Mesenteric fat pad (tissue), 1 donor: ENCODE results near the gene PNPLA6. TPM values are rescaled to one million over a fixed set of nuclear protein-coding genes. Genes with fewer than 3 reads are reported as not detected.

Source experiments
- DNase-seq: peaks from one replicate; pipeline ENCODE4 v3.0.0-alpha.2; 2020; ENCODE audit warnings: low spot score
- total RNA-seq: library from RNA; stranded (reverse); fragmentation: NEBNext Ultra II Directional; extraction: Animal tissue kit (Norgen Biotek cat#: 25700); gene quantifications from one replicate; pipeline ENCODE4 v1.2.1, GENCODE V29; 2021
- donor health status: DM: yes; HTN: yes; CAD: no.

Gene PNPLA6
- total RNA-seq, 1 donor from 2014 or later = 84.8 TPM

DNA sequence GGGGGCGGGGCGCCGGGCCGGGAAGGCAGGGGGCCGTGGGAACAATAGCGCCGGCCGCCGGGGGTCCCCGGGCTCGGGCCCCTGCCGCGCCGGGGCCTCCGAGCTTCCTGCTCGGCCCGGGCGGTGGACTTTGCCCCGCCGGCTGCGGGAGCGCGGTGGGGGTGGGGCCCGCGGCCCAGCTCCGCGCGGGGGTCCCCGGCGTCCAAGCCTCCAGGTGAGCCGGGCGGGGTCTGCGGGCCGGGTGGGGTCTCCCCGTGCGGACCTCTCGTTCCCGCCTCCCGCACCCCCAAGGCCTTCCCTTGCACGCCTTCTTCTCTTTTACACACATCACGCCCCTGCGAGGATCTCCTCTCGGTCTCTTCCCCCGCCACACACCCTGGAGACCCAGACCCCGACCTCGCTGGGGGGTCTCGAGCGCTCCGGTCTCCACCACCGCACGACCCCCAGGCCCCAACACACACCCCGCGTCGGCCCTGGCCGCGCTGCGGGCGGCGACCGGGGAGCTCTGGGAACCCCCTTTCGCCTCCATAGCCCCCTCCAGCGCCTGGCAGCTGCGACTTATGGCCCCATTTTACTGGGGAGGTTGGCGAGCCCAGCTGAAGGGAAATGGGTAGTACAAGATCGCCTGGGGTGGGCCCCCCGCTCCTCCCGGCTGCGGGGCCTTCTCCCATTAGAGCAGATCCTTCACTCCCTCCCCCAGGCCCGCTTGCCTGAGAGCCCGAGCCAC is 60.9 kb downstream of the PNPLA6 start:
- no peak for DNase-seq

DNA sequence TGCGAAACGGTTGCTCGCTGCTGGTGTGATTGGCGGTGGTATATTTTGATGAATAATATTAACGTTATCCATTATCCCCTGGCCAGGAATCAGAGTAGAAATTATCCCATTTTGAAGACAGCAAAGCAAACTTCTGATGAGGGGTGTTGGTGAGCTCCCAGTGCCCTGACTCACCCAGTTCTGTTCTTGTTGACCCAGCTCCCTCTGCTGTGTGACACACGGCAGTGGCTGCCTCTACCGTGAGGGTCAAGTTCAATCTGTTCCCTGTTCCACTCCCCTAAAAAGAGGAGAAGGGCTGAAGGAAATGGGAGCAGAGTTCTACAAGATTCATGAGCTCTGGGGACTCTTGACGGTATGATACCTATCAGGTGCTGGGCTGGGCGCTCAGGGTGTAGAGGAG is 62.2 kb downstream of the PNPLA6 start:
- DNase-seq = no peak

DNA sequence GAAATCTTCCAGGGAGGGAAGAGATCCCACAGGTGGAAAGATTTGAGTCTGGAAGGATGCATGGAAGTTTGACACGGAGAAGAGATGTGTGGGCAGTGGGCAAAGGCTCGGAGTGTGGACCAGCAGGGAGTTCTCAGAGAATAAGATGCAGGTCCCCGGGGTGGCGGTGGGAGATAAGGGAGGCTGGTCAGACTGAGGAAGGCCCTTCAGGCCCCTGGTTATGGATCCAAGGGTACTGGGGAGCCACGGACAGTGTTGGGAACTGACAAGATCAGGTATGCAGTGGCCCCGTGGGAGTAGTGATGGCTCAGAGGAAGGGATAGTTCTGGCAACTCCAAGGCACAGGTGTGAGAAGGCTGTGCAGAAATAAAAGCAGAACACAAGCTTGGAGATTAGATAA is 62.7 kb downstream of the PNPLA6 start:
- no peak for DNase-seq

DNA sequence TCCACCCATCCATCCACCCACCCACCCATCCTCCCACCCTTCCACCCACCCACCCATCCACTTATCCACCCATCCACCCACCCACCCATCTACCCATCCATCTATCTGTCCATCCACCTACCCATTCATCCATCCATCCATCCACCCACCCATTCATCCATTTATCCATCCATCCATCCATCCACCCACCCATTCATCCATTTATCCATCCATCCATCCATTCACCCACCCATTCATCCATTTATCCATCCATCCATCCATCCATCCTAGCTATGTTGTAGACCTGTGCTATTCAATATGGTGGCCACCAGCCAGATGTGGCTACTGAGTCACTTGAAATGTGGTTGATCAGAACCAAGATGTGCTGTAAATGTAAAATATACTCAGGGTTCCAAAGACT is 65.2 kb downstream of the PNPLA6 start:
- no peak for DNase-seq

DNA sequence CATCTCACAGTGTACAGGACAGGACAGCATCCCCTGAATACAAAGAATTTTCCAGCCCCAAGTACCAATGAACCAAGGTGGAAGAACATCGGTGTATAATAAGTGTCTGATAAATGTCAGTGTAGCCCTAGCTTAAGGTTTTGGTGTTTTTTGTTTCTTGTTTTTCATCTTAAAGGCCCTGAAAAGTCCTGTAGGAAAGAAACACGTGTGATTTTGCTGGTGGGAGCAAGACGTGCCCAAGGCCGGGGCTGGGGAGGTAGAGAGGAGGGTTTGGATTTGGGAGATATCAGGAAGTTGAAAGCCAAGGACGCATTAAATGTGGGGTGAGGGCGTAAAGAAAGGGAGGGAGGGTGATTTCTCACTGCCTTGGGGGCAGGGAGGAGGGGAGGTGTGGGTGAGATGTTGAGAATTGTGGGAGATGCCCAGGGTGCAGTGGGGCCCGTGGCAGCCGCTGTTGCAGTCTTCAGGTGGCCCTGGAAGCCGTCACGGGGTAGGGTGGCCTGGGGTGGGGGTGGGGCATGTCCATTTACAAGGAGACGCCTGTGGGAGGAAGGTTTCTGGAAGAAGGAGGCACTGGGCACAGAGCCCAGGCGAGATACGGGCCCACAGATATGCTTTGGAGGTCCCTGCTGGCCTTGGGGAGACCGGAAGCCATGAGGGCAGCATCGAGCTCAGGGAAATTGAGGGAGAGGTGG is 66.9 kb downstream of the PNPLA6 start:
- no peak for DNase-seq

DNA sequence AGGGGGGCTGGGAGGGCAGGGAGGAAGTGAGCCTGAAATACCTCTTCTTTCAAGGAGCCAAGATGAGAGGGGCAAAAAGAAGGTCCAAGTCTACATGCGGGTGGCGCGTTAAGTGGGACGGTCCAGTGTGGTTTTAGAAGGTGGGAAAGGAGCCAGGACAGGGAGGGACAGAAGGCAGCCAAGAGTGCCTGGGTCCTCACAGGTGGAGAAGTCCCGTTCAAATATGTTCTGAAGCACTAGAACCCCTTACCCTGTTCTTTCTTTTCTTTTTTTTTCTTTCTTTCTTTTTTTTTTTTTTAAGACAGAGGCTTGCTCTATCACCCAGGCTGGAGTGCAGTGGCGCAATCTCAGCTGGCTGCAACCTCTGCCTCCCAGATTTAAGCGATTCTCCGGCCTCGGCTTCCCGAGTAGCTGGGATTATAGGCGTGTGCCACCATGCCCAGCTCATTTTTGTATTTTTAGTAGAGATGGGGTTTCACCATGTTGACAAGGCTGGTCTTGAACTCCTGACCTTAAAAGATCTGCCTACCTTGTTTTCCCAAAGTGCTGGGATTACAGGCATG is 67.5 kb downstream of the PNPLA6 start:
- no peak for DNase-seq

DNA sequence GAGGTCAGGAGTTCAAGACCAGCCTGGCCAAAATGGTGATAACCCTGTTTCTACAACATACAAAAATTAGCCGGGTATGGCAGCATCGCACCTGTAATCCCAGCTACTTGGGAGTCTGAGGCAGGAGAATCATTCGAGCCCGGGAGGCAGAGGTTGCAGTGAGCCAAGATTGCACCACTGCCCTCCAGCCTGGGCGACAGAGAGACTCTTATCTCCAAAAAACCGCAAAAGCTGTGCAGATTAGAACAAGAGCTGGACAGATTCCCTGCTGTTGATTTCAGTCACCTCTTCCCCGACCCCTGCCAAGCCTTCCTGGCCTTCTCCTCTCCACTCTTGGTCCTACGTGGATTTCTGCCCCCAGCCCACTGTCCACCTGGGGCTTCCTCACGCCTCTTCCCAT is 68.4 kb downstream of the PNPLA6 start:
- no peak for DNase-seq

DNA sequence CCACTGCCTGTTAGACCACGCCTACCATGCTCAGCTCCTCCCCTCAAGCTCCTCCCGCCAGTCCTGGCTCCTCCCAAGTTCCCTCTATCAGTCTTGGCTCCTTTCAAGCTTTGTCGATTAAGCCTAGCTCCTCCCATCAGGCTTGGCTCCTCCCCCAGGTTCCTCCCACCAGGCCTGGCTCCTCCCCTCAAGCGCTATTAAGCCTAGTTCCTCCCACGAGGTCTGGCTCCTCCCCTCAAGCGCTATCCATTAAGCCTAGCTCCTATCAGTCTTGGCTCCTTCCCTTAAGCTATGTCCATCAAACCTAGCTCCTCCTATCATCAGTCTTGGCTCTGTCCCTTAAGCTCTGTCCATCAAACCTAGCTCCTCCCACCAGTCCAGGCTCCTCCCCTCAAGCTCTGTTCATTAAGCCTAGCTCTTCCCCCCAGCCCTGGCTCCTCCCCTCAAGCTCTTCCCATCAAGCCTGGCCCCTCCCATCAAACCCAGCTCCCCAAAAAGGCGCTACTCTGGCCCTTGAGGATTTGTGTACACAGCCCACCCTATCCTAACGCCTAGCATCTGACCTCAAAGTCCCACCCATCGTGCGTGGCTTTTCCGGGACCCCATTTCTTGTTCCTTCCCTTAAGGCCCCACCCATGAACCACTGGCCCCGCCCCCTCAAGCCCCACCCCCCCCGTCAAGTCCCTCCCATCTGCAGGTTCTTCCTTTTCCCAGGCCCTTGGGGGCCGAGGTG is 70.1 kb downstream of the PNPLA6 start:
- no peak for DNase-seq

DNA sequence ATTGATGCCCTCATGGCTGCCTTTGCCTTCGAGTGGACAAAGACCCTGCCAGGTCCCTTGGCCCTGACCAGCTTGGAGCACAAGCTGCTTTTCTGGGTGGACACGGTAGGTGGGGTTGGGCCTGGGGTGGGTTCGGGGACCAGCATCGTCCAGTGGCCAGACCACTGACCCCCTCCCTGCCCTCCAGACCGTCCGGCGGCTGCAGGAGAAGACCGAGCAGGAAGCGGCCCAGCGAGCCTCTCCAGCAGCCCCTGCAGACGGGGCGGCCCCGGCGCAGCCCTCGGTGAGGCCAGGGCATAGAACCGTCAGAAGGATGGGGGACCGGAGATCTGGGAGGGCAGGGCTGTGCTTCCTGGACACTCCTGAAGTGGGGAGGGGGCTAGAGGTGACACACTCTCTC is 70.8 kb downstream of the PNPLA6 start:
- DNase-seq = no peak

DNA sequence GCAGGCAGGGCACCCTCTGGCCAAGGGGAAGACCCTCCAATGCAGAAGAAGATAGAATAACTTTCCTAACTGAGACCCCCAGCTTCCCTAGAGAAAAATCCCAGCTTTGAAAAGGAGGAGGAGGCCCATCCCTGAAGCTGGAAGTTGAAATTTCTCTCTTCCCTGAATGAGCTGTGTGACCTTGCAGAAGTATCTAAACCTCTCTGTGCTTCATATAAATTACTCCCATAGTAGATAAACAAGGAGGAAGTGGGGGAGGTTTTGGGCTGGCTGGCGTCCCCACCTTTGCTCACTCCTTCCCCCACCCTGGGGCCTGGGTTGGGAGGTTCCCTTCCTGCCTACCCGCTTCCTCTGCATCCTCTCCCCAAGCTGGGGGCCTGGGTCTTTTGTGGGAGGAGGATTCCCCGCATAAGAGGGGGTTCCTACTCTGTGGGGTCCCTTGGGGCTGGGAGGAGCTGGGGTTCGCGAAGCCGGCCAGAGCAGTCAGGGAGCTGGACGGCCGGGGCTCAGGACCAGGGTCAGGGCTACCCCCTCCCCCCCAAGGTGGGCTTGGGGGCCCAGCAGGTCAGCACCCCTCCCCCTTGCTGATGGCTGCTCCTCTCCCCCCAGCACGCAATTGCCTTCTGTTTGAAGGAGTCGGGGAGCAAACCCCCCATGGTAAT is 71.8 kb downstream of the PNPLA6 start:
- no peak for DNase-seq

DNA sequence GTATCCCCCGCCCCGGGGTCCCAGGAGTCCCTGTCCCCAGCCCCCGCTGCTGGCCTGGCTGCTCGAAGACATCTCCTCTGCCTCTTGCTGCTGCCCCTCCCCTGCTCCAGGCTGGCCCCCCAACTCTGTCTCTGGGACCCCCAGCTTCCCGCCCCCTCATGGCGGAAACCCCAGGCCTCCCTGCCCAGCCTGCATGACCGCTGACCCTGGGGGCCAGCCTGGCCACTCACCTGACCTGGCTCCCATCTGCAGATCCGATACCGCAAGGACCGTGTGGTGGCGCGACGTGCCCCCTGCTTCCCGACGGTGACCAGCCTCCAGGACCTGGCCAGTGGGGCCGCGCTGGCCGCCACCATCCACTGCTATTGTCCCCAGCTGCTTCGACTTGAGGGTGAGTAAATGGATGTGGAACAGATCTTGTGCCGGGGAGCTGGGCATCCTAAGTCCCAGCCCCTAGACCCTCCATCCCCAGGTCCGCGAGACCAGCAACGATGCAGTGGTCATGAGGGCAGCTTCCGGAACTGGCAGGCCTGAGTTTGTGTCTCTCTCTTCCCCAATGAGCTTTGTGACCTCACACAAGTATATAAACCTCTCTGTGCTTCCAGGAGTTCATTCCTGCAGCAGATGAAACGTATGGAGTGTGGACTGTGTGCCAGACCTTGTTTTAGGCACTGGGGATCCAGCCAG is 72.5 kb downstream of the PNPLA6 start:
- DNase-seq = no peak

DNA sequence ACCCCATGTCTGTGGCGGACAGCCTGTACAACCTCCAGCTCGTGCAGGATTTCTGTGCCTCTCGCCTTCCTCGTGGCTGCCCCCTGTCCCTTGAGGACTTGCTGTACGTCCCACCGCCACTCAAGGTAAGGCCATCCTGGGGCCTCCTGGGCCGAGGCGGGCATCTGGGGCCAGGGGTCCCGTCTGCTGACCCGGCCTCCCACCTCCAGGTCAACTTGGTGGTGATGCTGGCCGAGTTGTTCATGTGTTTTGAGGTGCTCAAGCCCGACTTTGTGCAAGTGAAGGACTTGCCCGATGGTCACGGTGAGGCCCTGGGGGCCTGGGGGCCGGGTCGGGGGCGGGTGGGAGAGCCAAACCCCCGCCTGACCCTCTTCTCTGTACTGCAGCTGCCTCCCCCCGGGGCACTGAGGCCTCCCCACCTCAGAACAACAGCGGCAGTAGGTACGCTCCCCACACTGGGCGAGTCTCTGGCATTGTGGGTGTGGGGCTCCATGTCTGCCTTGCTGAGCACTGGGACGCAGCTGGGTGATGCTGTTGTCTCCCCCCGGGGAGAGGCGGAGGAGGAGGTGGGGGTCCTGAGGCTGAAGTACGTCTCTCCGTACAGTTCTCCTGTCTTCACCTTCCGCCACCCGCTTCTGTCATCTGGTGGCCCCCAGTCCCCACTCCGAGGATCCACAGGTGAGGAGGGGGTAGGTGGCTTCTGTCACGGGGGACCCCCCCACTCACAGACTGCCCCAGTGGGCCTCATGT is 75.1 kb downstream of the PNPLA6 start:
- DNase-seq = no peak

Other genes with a start within 250 kb of the PNPLA6 start
- 75.5 TPM for gene INSR, start 241.3 kb upstream of the PNPLA6 start, total RNA-seq
- 18.4 TPM for gene ARHGEF18, start 186.8 kb upstream of the PNPLA6 start, total RNA-seq
- gene PEX11G, start 46.7 kb upstream of the PNPLA6 start, total RNA-seq = 3.5 TPM
- gene ZNF358, start 19.6 kb upstream of the PNPLA6 start, total RNA-seq = 59.1 TPM
- 55.5 TPM for gene MCOLN1, start 13.1 kb upstream of the PNPLA6 start, total RNA-seq
- gene CAMSAP3, start 60.1 kb downstream of the PNPLA6 start, total RNA-seq = 0.32 TPM
- gene XAB2, start 93.8 kb downstream of the PNPLA6 start, total RNA-seq = 19.5 TPM
- 98.6 TPM for gene PET100, start 94.1 kb downstream of the PNPLA6 start, total RNA-seq
- not detected for gene PCP2, start 98.0 kb downstream of the PNPLA6 start, total RNA-seq
- 60.4 TPM for gene STXBP2, start 101.4 kb downstream of the PNPLA6 start, total RNA-seq
- gene RETN, start 133.3 kb downstream of the PNPLA6 start, total RNA-seq = 4.8 TPM
- gene MCEMP1, start 141.4 kb downstream of the PNPLA6 start, total RNA-seq = 9.1 TPM
- gene TRAPPC5, start 145.1 kb downstream of the PNPLA6 start, total RNA-seq = 107 TPM
- 0.67 TPM for gene FCER2, start 166.4 kb downstream of the PNPLA6 start, total RNA-seq
- 10.1 TPM for gene CLEC4G, start 196.4 kb downstream of the PNPLA6 start, total RNA-seq
- gene CD209, start 211.8 kb downstream of the PNPLA6 start, total RNA-seq = 63.5 TPM
- not detected for gene CLEC4M, start 227.5 kb downstream of the PNPLA6 start, total RNA-seq